HEK293 (cell line): ENCODE data around the gene MCIDAS.

Experiments used
- CTCF ChIA-PET: fragments of 350-600 bp; formaldehyde crosslinking; extraction: SDS; loops from one replicate; lab custom pipeline; 2021; ENCODE audit warnings: antibody characterized with exemption; lab: Yijun Ruan, JAX
- POLR2A ChIA-PET: fragments of 300-600 bp; formaldehyde crosslinking; extraction: SDS; loops from one replicate; lab custom pipeline; 2020; ENCODE audit warnings: antibody characterized with exemption, inconsistent platforms; lab: Yijun Ruan, JAX
- H3K27ac ChIP-seq: fragments of 200-500 bp; sonication (Bioruptor generic); 2 replicates; pipeline ENCODE4 v1.5.1; 2014; ENCODE audit warnings: low read depth, low read length, control low read depth, inconsistent platforms; ENCODE audit errors: extremely low read depth
- H3K36me3 ChIP-seq, 2 experiments: fragments of 200-500 bp in 1 of 2; sonication (Bioruptor generic) in 1 of 2; 1 replicate in 1 of 2; 2 replicates in 1 of 2; pipeline ENCODE4 v1.5.1; 2014 to 2017; ENCODE audit warnings: inconsistent platforms in 2 of 2, low read length in 2 of 2; ENCODE audit not compliant: control insufficient read depth in 2 of 2, insufficient read depth in 1 of 2
- H3K4me1 ChIP-seq: fragments of 200-500 bp; sonication (Bioruptor generic); 2 replicates; pipeline ENCODE4 v1.5.1; 2014; ENCODE audit warnings: mild to moderate bottlenecking, low read length, inconsistent platforms; ENCODE audit not compliant: control insufficient read depth, insufficient read depth
- H3K4me3 ChIP-seq: 2 replicates; pipeline ENCODE4 v1.5.1; 2011; ENCODE audit warnings: low read depth, mild to moderate bottlenecking, control low read depth, low read length, moderate library complexity
- H3K9me3 ChIP-seq: fragments of 200-500 bp; sonication (Bioruptor generic); 2 replicates; pipeline ENCODE4 v1.5.1; 2014; ENCODE audit warnings: low read depth, low read length, inconsistent platforms; ENCODE audit not compliant: control insufficient read depth, insufficient read depth
- BCL11B ChIP-seq: fragments of 450-650 bp; formaldehyde crosslinking; IDR thresholded peaks from 2 replicates; pipeline ENCODE4 v1.5.1; 2016; ENCODE audit warnings: low read depth, missing biosample characterization, missing genetic modification characterization
- KLF1 ChIP-seq: fragments of 450-650 bp; formaldehyde crosslinking; IDR thresholded peaks from 2 replicates; pipeline ENCODE4 v1.5.1; 2016; ENCODE audit warnings: missing biosample characterization, missing genetic modification characterization
- SCRT2 ChIP-seq: fragments of 450-650 bp; formaldehyde crosslinking; IDR thresholded peaks from 2 replicates; pipeline ENCODE4 v1.5.1; 2016; ENCODE audit warnings: missing biosample characterization, missing genetic modification characterization
- TRIM28 ChIP-seq: IDR thresholded peaks from 2 replicates; pipeline ENCODE4 v1.6.1; 2011; ENCODE audit warnings: low read length, control low read depth, borderline replicate concordance
- WT1 ChIP-seq: fragments of 450-650 bp; formaldehyde crosslinking; IDR thresholded peaks from 2 replicates; pipeline ENCODE4 v1.5.1; 2016; ENCODE audit warnings: missing biosample characterization, missing genetic modification characterization
- ZBTB1 ChIP-seq: fragments of 450-650 bp; formaldehyde crosslinking; IDR thresholded peaks from 2 replicates; pipeline ENCODE4 v1.5.1; 2016; ENCODE audit warnings: missing biosample characterization, missing genetic modification characterization
- ZBTB21 ChIP-seq: fragments of 450-650 bp; formaldehyde crosslinking; IDR thresholded peaks from 2 replicates; pipeline ENCODE4 v1.5.1; 2017; ENCODE audit warnings: missing biosample characterization, missing genetic modification characterization
- ZBTB48 ChIP-seq: fragments of 450-650 bp; formaldehyde crosslinking; IDR thresholded peaks from 2 replicates; pipeline ENCODE4 v1.5.1; 2016; ENCODE audit warnings: missing biosample characterization, missing genetic modification characterization
- ZNF140 ChIP-seq: fragments of 450-650 bp; formaldehyde crosslinking; IDR thresholded peaks from 2 replicates; pipeline ENCODE4 v1.5.1; 2016; ENCODE audit warnings: missing biosample characterization, missing genetic modification characterization
- ZNF175 ChIP-seq: fragments of 450-650 bp; formaldehyde crosslinking; IDR thresholded peaks from 2 replicates; pipeline ENCODE4 v1.5.1; 2016; ENCODE audit warnings: missing biosample characterization, missing genetic modification characterization
- ZNF223 ChIP-seq: fragments of 450-650 bp; formaldehyde crosslinking; IDR thresholded peaks from 2 replicates; pipeline ENCODE4 v1.5.1; 2016; ENCODE audit warnings: missing biosample characterization, missing genetic modification characterization
- ZNF354C ChIP-seq: fragments of 450-650 bp; formaldehyde crosslinking; IDR thresholded peaks from 2 replicates; pipeline ENCODE4 v1.5.1; 2016; ENCODE audit warnings: missing biosample characterization, missing genetic modification characterization, low read depth, borderline replicate concordance
- ZNF398 ChIP-seq: fragments of 450-650 bp; formaldehyde crosslinking; IDR thresholded peaks from 2 replicates; pipeline ENCODE4 v1.5.1; 2017; ENCODE audit warnings: missing biosample characterization, missing genetic modification characterization
- ZNF416 ChIP-seq: fragments of 450-650 bp; formaldehyde crosslinking; IDR thresholded peaks from 2 replicates; pipeline ENCODE4 v1.5.1; 2016; ENCODE audit warnings: missing biosample characterization, missing genetic modification characterization
- ZNF48 ChIP-seq: fragments of 450-650 bp; formaldehyde crosslinking; IDR thresholded peaks from 2 replicates; pipeline ENCODE4 v1.5.1; 2016; ENCODE audit warnings: missing biosample characterization, missing genetic modification characterization
- ZNF529 ChIP-seq: fragments of 450-650 bp; formaldehyde crosslinking; IDR thresholded peaks from 2 replicates; pipeline ENCODE4 v1.5.1; 2017; ENCODE audit warnings: missing genetic modification characterization, missing biosample characterization; ENCODE audit not compliant: insufficient replicate concordance
- ZNF555 ChIP-seq: fragments of 450-650 bp; formaldehyde crosslinking; conservative IDR thresholded peaks from 2 replicates; pipeline ENCODE4 v1.5.1; 2017; ENCODE audit warnings: missing biosample characterization, mild to moderate bottlenecking, missing genetic modification characterization, inconsistent platforms
- ZNF558 ChIP-seq: fragments of 450-650 bp; formaldehyde crosslinking; IDR thresholded peaks from 2 replicates; pipeline ENCODE4 v1.5.1; 2016; ENCODE audit warnings: missing biosample characterization, missing genetic modification characterization
- ZNF561 ChIP-seq: fragments of 450-650 bp; IDR thresholded peaks from 2 replicates; pipeline ENCODE4 v1.5.1; 2018; ENCODE audit warnings: missing biosample characterization, missing genetic modification characterization, borderline replicate concordance
- ZNF624 ChIP-seq: fragments of 450-650 bp; formaldehyde crosslinking; IDR thresholded peaks from 2 replicates; pipeline ENCODE4 v1.5.1; 2017; ENCODE audit warnings: missing biosample characterization, missing genetic modification characterization
- ZNF791 ChIP-seq: fragments of 450-650 bp; formaldehyde crosslinking; IDR thresholded peaks from 2 replicates; pipeline ENCODE4 v1.5.1; 2016; ENCODE audit warnings: missing biosample characterization, missing genetic modification characterization
- TF ChIP-seq, protein P1 (sequence below): fragments of 450-650 bp; formaldehyde crosslinking; IDR thresholded peaks from 2 replicates; pipeline ENCODE4 v1.5.1; 2016; ENCODE audit warnings: missing biosample characterization, missing genetic modification characterization

MCIDAS gene

GRCh38 chr5:55211184-55211874, 15.8 kb downstream of the MCIDAS start:
- TF ChIP-seq WT1 (no peak), ZBTB1 (tag by site-specific recombination) (no peak), ZBTB21 (tag by site-specific recombination) (no peak), SCRT2 (tag by site-specific recombination) (no peak), ZNF48 (tag by site-specific recombination) (no peak)
- no peaks in the 10 kb centered on the region for H3K4me1 ChIP-seq
- no peaks in the 10 kb centered on the region for H3K9me3 ChIP-seq
- POLR2A ChIA-PET = no interaction called here
- H3K4me3 ChIP-seq = no peak overlapping the region
- no peak overlapping the region for H3K27ac ChIP-seq
- no peaks in the 10 kb centered on the region for H3K36me3 ChIP-seq
- CTCF ChIA-PET = interaction anchor here (0.7 to 1.4 kb wide), 2 partner anchors 15 to 235 kb away, joined by 3 to 4 read pairs; no protein-coding TSS in a partner anchor

DNA sequence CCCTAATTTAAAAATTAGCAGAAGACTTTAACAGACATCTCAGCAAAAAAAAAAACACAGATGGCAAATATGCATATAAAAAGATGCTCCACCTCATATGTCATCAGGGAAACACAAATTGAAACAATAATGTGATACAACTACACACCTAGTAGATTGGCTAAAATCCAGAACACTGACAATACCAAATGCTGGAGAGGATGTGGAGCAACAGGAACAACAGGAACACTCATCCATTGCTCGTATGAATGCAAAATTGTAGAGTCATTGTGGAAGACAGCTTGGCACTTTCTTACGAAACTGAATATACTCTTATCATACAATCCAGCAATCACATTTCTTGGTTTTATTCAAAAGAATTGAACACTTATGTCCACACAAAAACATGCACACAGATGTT, 22.1 kb downstream of the MCIDAS start:
- Histone ChIP-seq H3K36me3 (no peaks in the 10 kb centered on the region), H3K4me3 (no peak overlapping the region), H3K4me1 (no peaks in the 10 kb centered on the region), H3K9me3 (no peaks in the 10 kb centered on the region), H3K27ac (no peak overlapping the region)
- ChIA-PET POLR2A (no interaction called here), CTCF (interaction anchor here (0.6 to 0.9 kb wide), 2 partner anchors 8 to 21 kb away, joined by 3 read pairs; no protein-coding TSS in a partner anchor)
- TF ChIP-seq ZNF223 (tag by site-specific recombination) = no peak
- no peak for TF ChIP-seq ZNF48 (tag by site-specific recombination)
- no peak for TF ChIP-seq TRIM28
- no peak for TF ChIP-seq ZNF555 (tag by site-specific recombination)
- TF ChIP-seq ZNF354C (tag by site-specific recombination) = no peak
- no peak for TF ChIP-seq ZNF529 (tag by site-specific recombination)
- TF ChIP-seq, protein P1, sequence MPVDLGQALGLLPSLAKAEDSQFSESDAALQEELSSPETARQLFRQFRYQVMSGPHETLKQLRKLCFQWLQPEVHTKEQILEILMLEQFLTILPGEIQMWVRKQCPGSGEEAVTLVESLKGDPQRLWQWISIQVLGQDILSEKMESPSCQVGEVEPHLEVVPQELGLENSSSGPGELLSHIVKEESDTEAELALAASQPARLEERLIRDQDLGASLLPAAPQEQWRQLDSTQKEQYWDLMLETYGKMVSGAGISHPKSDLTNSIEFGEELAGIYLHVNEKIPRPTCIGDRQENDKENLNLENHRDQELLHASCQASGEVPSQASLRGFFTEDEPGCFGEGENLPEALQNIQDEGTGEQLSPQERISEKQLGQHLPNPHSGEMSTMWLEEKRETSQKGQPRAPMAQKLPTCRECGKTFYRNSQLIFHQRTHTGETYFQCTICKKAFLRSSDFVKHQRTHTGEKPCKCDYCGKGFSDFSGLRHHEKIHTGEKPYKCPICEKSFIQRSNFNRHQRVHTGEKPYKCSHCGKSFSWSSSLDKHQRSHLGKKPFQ (tag by site-specific recombination) = no peak
- TF ChIP-seq ZNF416 (tag by site-specific recombination) = no peak
- TF ChIP-seq KLF1 (tag by site-specific recombination) = no peak
- TF ChIP-seq ZNF398 (tag by site-specific recombination) = no peak
- TF ChIP-seq ZBTB48 (tag by site-specific recombination) = no peak
- no peak for TF ChIP-seq ZNF624 (tag by site-specific recombination)
- TF ChIP-seq WT1 = no peak
- no peak for TF ChIP-seq BCL11B

GRCh38 chr5:55191165-55191564, 36.0 kb downstream of the MCIDAS start:
- TF ChIP-seq KLF1 (tag by site-specific recombination) (no peak), ZNF561 (tag by site-specific recombination) (no peak), ZNF555 (tag by site-specific recombination) (no peak), ZNF791 (no peak), ZNF175 (no peak), ZNF558 (no peak), ZNF140 (tag by site-specific recombination) (no peak)

More at GRCh38 chr5:55191165-55191564, 36.0 kb downstream of the MCIDAS start:
- POLR2A ChIA-PET = no interaction called here
- Histone ChIP-seq H3K36me3 (no peaks in the 10 kb centered on the region), H3K9me3 (no peaks in the 10 kb centered on the region), H3K4me3 (no peak overlapping the region), H3K4me1 (peaks cover 10% of the 10 kb centered on the region), H3K27ac (no peak overlapping the region)
- CTCF ChIA-PET = interaction anchor here (1.0 to 1.6 kb wide), 4 partner anchors 15 to 285 kb away, joined by 3 to 5 read pairs (median 3); no protein-coding TSS in a partner anchor
